H1 (cell line): ENCODE data around the gene CADPS. TPM values are rescaled to one million over a fixed set of nuclear protein-coding genes. Genes with fewer than 3 reads are reported as not detected.

Experiments used
- CTCF ChIA-PET: fragments of 300-600 bp; sonication (Branson Sonifier 250); formaldehyde crosslinking; loops from one replicate; lab custom pipeline; 2021; ENCODE audit not compliant: partially characterized antibody; lab: Charles Lee
- POLR2A ChIA-PET: fragments of 300-600 bp; sonication (Branson Sonifier 250); formaldehyde crosslinking; loops from one replicate; lab custom pipeline; 2021; ENCODE audit warnings: inconsistent platforms; ENCODE audit not compliant: partially characterized antibody; lab: Charles Lee
- DNase-seq, 2 experiments: peaks; one replicate each; pipeline versions ENCODE4 v3.0.0 to v3.0.0-alpha.2; 2010 to 2022; ENCODE audit warnings: low spot score in 2 of 2, low read depth in 1 of 2, mixed read lengths in 1 of 2
- FAIRE-seq: peaks from 2 replicates; lab custom pipeline; 2011; peaks lifted over from hg19 to GRCh38; lab: Jason Lieb, UNC
- H2AFZ ChIP-seq: 2 replicates; pipeline ENCODE4 v1.8.1; 2012; ENCODE audit warnings: low read length, inconsistent platforms
- H2AK5ac ChIP-seq: 2 replicates; pipeline ENCODE4 v1.6.1; 2013; ENCODE audit warnings: low read depth, low read length
- H2BK120ac ChIP-seq: replicated peaks from 2 replicates; pipeline ENCODE3; 2013; ENCODE audit warnings: low read depth, low read length, inconsistent platforms
- H2BK12ac ChIP-seq: 2 replicates; pipeline ENCODE4 v1.6.1; 2013; ENCODE audit warnings: low read depth, low read length
- H2BK15ac ChIP-seq: 2 replicates; pipeline ENCODE4 v1.6.1; 2013; ENCODE audit warnings: low read length
- H2BK20ac ChIP-seq: 2 replicates; pipeline ENCODE4 v1.6.1; 2013; ENCODE audit warnings: low read length
- H2BK5ac ChIP-seq: 2 replicates; pipeline ENCODE4 v1.6.1; 2013; ENCODE audit warnings: low read depth, low read length
- H3K14ac ChIP-seq: 2 replicates; pipeline ENCODE4 v1.6.1; 2013; ENCODE audit warnings: inconsistent platforms; ENCODE audit not compliant: insufficient read length
- H3K18ac ChIP-seq: 2 replicates; pipeline ENCODE4 v1.6.1; 2013; ENCODE audit warnings: low read length; ENCODE audit errors: extremely low read depth
- H3K23ac ChIP-seq: 2 replicates; pipeline ENCODE4 v1.6.1; 2013; ENCODE audit warnings: inconsistent platforms; ENCODE audit not compliant: insufficient read length
- H3K23me2 ChIP-seq: 2 replicates; pipeline ENCODE4 v1.6.1; 2013; ENCODE audit warnings: low read depth, low read length
- H3K27ac ChIP-seq: 2 replicates; pipeline ENCODE4 v1.6.1; 2011; ENCODE audit warnings: low read depth, low read length, inconsistent platforms
- H3K27me3 ChIP-seq, 4 experiments: replicated peaks in 1 of 4; 1 replicate in 1 of 4; 2 replicates in 3 of 4; pipeline versions ENCODE4 v1.6.1 to v1.8.1; 2011 to 2013; ENCODE audit warnings: low read length in 3 of 4, mild to moderate bottlenecking in 3 of 4, inconsistent platforms in 2 of 4, mixed read lengths in 2 of 4, moderate library complexity in 1 of 4; ENCODE audit not compliant: control insufficient read depth in 3 of 4, insufficient read depth in 3 of 4; ENCODE audit errors: extremely low read depth in 1 of 4
- H3K36me3 ChIP-seq, 4 experiments: 2 replicates each; pipeline versions ENCODE4 v1.6.1 to v1.8.1; 2011 to 2013; ENCODE audit warnings: mild to moderate bottlenecking in 4 of 4, low read length in 3 of 4, moderate library complexity in 2 of 4, control low read depth in 1 of 4, inconsistent platforms in 1 of 4; ENCODE audit not compliant: insufficient read depth in 4 of 4, control insufficient read depth in 2 of 4
- H3K4ac ChIP-seq: replicated peaks from 2 replicates; pipeline ENCODE3; 2013; ENCODE audit warnings: low read length, low read depth, mixed read lengths, inconsistent platforms; ENCODE audit not compliant: insufficient read length
- H3K4me1 ChIP-seq, 4 experiments: replicated peaks in 1 of 4; 1 replicate in 1 of 4; 2 replicates in 3 of 4; pipeline versions ENCODE4 v1.6.1 to v1.8.1; 2011 to 2013; ENCODE audit warnings: low read length in 3 of 4, inconsistent platforms in 2 of 4, mixed read lengths in 1 of 4; ENCODE audit not compliant: insufficient read depth in 4 of 4, control insufficient read depth in 3 of 4
- H3K4me2 ChIP-seq, 2 experiments: 2 replicates each; pipeline versions ENCODE4 v1.6.1 to v1.8.1; 2011 to 2013; ENCODE audit warnings: low read depth in 2 of 2, low read length in 2 of 2, control low read depth in 1 of 2, inconsistent platforms in 1 of 2, mild to moderate bottlenecking in 1 of 2; ENCODE audit not compliant: insufficient read depth in 1 of 2
- H3K4me3 ChIP-seq, 4 experiments: fragments of 200-600, 300-600 bp in 1 of 4; sonication (generic), shearing (Covaris generic), sonication (Bioruptor Twin) in 1 of 4; 2 replicates each; pipeline versions ENCODE4 v1.5.1 to v1.8.1; 2011 to 2016; ENCODE audit warnings: low read length in 4 of 4, low read depth in 3 of 4, control low read depth in 2 of 4, inconsistent platforms in 2 of 4, mild to moderate bottlenecking in 2 of 4, mixed read lengths in 1 of 4, moderate library complexity in 1 of 4; ENCODE audit not compliant: insufficient read depth in 2 of 4; ENCODE audit errors: extremely low read depth in 1 of 4
- H3K56ac ChIP-seq: replicated peaks from 2 replicates; pipeline ENCODE3; 2013; ENCODE audit warnings: low read depth, mild to moderate bottlenecking, mixed read lengths, low read length, inconsistent platforms; ENCODE audit not compliant: insufficient read length
- H3K79me1 ChIP-seq: 2 replicates; pipeline ENCODE4 v1.6.1; 2013; ENCODE audit warnings: low read depth, low read length, control low read depth
- H3K79me2 ChIP-seq, 2 experiments: 2 replicates each; pipeline versions ENCODE4 v1.6.1 to v1.8.1; 2012 to 2013; ENCODE audit warnings: low read length in 2 of 2, mild to moderate bottlenecking in 2 of 2, inconsistent platforms in 1 of 2; ENCODE audit not compliant: insufficient read depth in 2 of 2, control insufficient read depth in 1 of 2
- H3K9ac ChIP-seq, 4 experiments: replicated peaks in 1 of 4; 1 replicate in 1 of 4; 2 replicates in 3 of 4; pipeline versions ENCODE4 v1.6.1 to v1.8.1; 2011 to 2013; ENCODE audit warnings: low read depth in 3 of 4, low read length in 3 of 4, control low read depth in 2 of 4, mild to moderate bottlenecking in 2 of 4, moderate library complexity in 2 of 4, inconsistent platforms in 1 of 4; ENCODE audit errors: extremely low read depth in 1 of 4
- H3K9me3 ChIP-seq, 2 experiments: 2 replicates each; pipeline versions ENCODE4 v1.6.1 to v1.8.1; 2012 to 2013; ENCODE audit warnings: mild to moderate bottlenecking in 2 of 2, moderate library complexity in 2 of 2, control low read depth in 1 of 2, inconsistent platforms in 1 of 2, low read depth in 1 of 2, low read length in 1 of 2, mixed read lengths in 1 of 2; ENCODE audit not compliant: insufficient read depth in 2 of 2
- H4K20me1 ChIP-seq, 2 experiments: replicated peaks in 1 of 2; 2 replicates each; pipeline versions ENCODE3 to v1.8.1; 2011 to 2013; ENCODE audit warnings: inconsistent platforms in 2 of 2, low read length in 2 of 2, mild to moderate bottlenecking in 1 of 2; ENCODE audit not compliant: insufficient read depth in 2 of 2, control insufficient read depth in 1 of 2
- H4K5ac ChIP-seq: 2 replicates; pipeline ENCODE4 v1.6.1; 2013; ENCODE audit warnings: low read length, low read depth, mixed read lengths, inconsistent platforms; ENCODE audit not compliant: insufficient read length
- H4K8ac ChIP-seq: 2 replicates; pipeline ENCODE4 v1.8.0; 2013; ENCODE audit warnings: mild to moderate bottlenecking, moderate library complexity, low read length, inconsistent platforms; ENCODE audit not compliant: insufficient read depth; ENCODE audit errors: extremely low read depth
- H4K91ac ChIP-seq: replicated peaks from 2 replicates; pipeline ENCODE3; 2013; ENCODE audit warnings: low read length, mixed read lengths, inconsistent platforms; ENCODE audit not compliant: insufficient read length
- CTCF ChIP-seq, 3 experiments: IDR thresholded peaks; 1 replicate in 2 of 3; 2 replicates in 1 of 3; pipeline versions ENCODE4 v1.5.1 to v1.6.1; 2011; ENCODE audit warnings: low read length in 3 of 3, mild to moderate bottlenecking in 3 of 3, inconsistent platforms in 2 of 3, low read depth in 1 of 3, moderate library complexity in 1 of 3; ENCODE audit not compliant: insufficient read depth in 1 of 3; ENCODE audit errors: control extremely low read depth in 1 of 3
- MAFK ChIP-seq: IDR thresholded peaks from 2 replicates; pipeline ENCODE4 v1.6.1; 2012; ENCODE audit warnings: low read depth, mild to moderate bottlenecking, improper control_type of control experiment, low read length
- RAD21 ChIP-seq, 2 experiments: IDR thresholded peaks in 1 of 2; conservative IDR thresholded peaks in 1 of 2; 2 replicates each; pipeline ENCODE4 v1.6.1; 2011; ENCODE audit warnings: low read depth in 2 of 2, low read length in 2 of 2, improper control_type of control experiment in 1 of 2, inconsistent platforms in 1 of 2, mild to moderate bottlenecking in 1 of 2, moderate library complexity in 1 of 2
- ZNF274 ChIP-seq: IDR thresholded peaks from 2 replicates; pipeline ENCODE4 v1.7.0; 2012; ENCODE audit warnings: low read length, borderline replicate concordance; ENCODE audit errors: extremely low read depth
- WGBS, 2 experiments: shearing (Covaris generic) in 1 of 2; methylation state at CpG; one replicate each; pipeline versions ENCODE4 v1.1.6 to v1.1.7; 2013 to 2015; ENCODE audit warnings: low lambda C conversion rate in 2 of 2, mixed read lengths in 2 of 2, inconsistent platforms in 1 of 2, low coverage in 1 of 2, missing lambda C conversion rate in 1 of 2; ENCODE audit not compliant: insufficient replicate concordance in 2 of 2, insufficient coverage in 1 of 2, insufficient read length in 1 of 2; ENCODE audit errors: extremely low coverage in 1 of 2, missing lambda C conversion rate in 1 of 2; 5-methylcytosine and 5-hydroxymethylcytosine counted together
- polyA plus RNA-seq, 7 experiments: library from polyadenylated mRNA; depleted of rRNA in 3 of 7; stranded (reverse) in 5 of 7; unstranded in 2 of 7; fragments of >200 nt in 5 of 7; fragments of 200-250 nt in 2 of 7; gene quantifications; 1 replicate in 5 of 7; 2 replicates in 1 of 7; 4 replicates in 1 of 7; pipeline versions ENCODE4 v1.2.1 to v1.2.3, GENCODE V29; 2011 to 2013; ENCODE audit warnings: missing spikeins in 2 of 7, mixed read lengths in 2 of 7
- total RNA-seq: library from RNA; stranded (reverse); fragmentation: NEBNext Ultra II Directional; extraction: Animal tissue kit (Norgen Biotek cat#: 25700); gene quantifications from 2 replicates; pipeline ENCODE4 v1.2.1, GENCODE V29; 2021

CADPS gene
- total and polyA plus RNA-seq, 2 of the 8 experiments (the other 6 are each of a cell fraction or from before 2014, with no cell fraction given): 7.1 to 10.2 TPM

GRCh38 chr3:62531493-62531892, 343.7 kb downstream of the CADPS start:
- POLR2A ChIA-PET: interaction anchor here (1.0 to 1.5 kb wide), 2 partner anchors 18 to 213 kb away, joined by 3 to 5 read pairs; no protein-coding TSS in a partner anchor

More at GRCh38 chr3:62531493-62531892, 343.7 kb downstream of the CADPS start:
- 47% methylated on average over 2 of the region's 2 CpGs; no CpG with 5 or more reads in 1 of the 2 experiments for WGBS, 2 experiments
- H3K4ac ChIP-seq: no peak overlapping the region
- no peaks in the 10 kb centered on the region for H3K4me1 ChIP-seq
- no peak overlapping the region for H2BK120ac ChIP-seq
- H3K4me3 ChIP-seq: no peak overlapping the region
- H3K27ac ChIP-seq: no peak overlapping the region
- H2BK15ac ChIP-seq: no peak overlapping the region
- no peak overlapping the region for H3K23ac ChIP-seq
- no peak overlapping the region for H2BK12ac ChIP-seq
- H2BK20ac ChIP-seq: no peak overlapping the region
- no peak overlapping the region for H2AK5ac ChIP-seq
- no peak overlapping the region for H4K8ac ChIP-seq
- no peak overlapping the region for H2BK5ac ChIP-seq
- H4K20me1 ChIP-seq: no peaks in the 10 kb centered on the region
- no peaks in the 10 kb centered on the region for H3K79me1 ChIP-seq
- H3K4me2 ChIP-seq: no peak overlapping the region
- no peak overlapping the region for H3K14ac ChIP-seq
- no peak overlapping the region for H2AFZ ChIP-seq
- DNase-seq: no peak
- no peaks in the 10 kb centered on the region for H3K23me2 ChIP-seq
- H3K9ac ChIP-seq: no peak overlapping the region
- no peaks in the 10 kb centered on the region for H3K36me3 ChIP-seq
- no peak overlapping the region for H4K5ac ChIP-seq
- no peak overlapping the region for H3K18ac ChIP-seq
- CTCF ChIA-PET: interaction anchor here (0.7 to 4.5 kb wide), 7 partner anchors 14 to 207 kb away, joined by 3 to 11 read pairs (median 3); no protein-coding TSS in a partner anchor
- FAIRE-seq: no peak
- TF ChIP-seq ZNF274 (no peak), RAD21 (IDR thresholded peaks at IDR 0.05 in 1 of 2, conservative IDR thresholded peaks at IDR 0.05 in 1 of 2; ENCODE audit: low read depth in 2 of 2, low read length in 2 of 2) (peak; percentile 24 to 44; a peak in 3 of 4 replicates), CTCF (IDR thresholded peaks at IDR 0.05; ENCODE audit: control extremely low read depth in 1 of 3, insufficient read depth in 1 of 3, low read depth in 1 of 3, low read length in 3 of 3) (peak in 1 of 3 experiments; percentile 29; a peak in 1 of 4 replicates), MAFK (no peak)
- TF ChIP-seq, all 59 proteins: peak for 2
- H4K91ac ChIP-seq: no peak overlapping the region
- H3K79me2 ChIP-seq: no peaks in the 10 kb centered on the region
- H3K56ac ChIP-seq: no peak overlapping the region
- no peaks in the 10 kb centered on the region for H3K27me3 ChIP-seq
- no peaks in the 10 kb centered on the region for H3K9me3 ChIP-seq
